ENCODE data around the gene PPP4R1.

GRCh38 chr18:9517869-9518268 lies 96.5 kb downstream of the PPP4R1 start:
- no peak for TF ChIP-seq CTCF (IDR thresholded peaks at IDR 0.05)
- TF ChIP-seq POLR2A (IDR thresholded peaks at IDR 0.05), result no peak
